HG03354 (cell line): ENCODE results near the gene FUT9.

Source experiments
- ATAC-seq: cut with Tn5 transposase; IDR thresholded peaks from one replicate; pipeline ENCODE4 v1.9.1; 2021; ENCODE audit warnings: mild to moderate bottlenecking; ENCODE audit not compliant: unreplicated experiment, poor library complexity, severe bottlenecking

Gene FUT9

DNA sequence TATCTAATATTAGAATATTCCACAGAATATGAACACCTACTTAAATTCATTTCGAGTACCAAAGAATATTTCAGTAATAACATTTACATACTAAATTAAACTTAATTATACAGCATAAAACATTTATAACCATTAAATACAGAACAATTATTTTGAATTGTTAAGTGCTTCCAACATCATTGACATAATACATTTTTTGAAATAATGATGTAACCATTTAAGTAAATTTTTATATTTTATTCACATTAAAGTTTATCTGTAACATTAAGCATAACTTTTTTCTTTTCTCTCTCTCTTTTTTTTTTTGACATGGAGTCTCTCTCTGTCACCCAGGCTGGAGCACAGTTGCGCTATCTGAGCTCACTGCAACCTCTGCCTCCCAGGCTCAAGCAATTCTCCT is 44.5 kb downstream of the FUT9 start:
- ATAC-seq = no peak

DNA sequence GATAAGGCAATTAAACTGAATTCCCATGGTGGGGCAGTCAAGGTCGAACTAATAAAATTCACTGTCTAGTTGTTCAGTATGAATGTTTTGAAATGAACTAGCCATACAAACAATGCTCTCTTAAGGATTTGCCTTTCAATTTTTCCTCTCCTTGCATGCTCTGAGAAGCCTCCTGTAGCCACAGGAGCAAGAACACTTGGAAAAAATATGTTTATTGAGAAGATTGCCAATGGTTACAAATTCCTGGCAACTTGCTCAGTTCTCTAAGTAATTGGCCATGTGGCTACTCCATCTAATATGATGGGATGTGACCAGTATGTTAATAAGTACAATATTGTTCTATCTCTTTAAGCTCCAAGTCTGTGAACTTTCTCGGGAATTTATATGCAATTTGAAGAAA is 49.4 kb downstream of the FUT9 start:
- ATAC-seq = no peak

DNA sequence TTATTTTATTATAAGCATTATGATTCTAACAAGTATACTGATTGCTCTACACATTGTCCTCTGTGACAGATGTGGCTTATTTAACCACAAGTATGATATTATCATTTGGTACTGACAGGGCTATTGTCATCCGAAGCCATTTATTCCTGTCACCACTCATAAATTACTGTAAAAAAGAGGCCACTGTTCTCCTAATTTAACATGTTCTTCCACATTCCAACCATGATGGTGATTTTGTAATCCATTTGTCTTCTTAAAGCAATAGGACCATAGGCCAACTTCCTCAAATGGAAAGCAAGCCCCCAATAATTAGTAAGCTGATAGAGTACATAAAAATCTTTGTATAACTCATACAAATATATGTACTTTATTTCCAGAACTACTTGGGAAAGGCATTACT is 50.6 kb downstream of the FUT9 start:
- ATAC-seq = no peak

GRCh38 chr6:96073555-96073954 is 57.8 kb downstream of the FUT9 start:
- no peak for ATAC-seq

- ATAC-seq = no peak
Observed at GRCh38 chr6:96074006-96074405, 58.2 kb downstream of the FUT9 start.

GRCh38 chr6:96075826-96076225 is 60.1 kb downstream of the FUT9 start:
- ATAC-seq = no peak

- ATAC-seq = no peak
Observed at GRCh38 chr6:96086745-96087144, 71.0 kb downstream of the FUT9 start.

- ATAC-seq = no peak
Observed at GRCh38 chr6:96089173-96089572, 73.4 kb downstream of the FUT9 start.

DNA sequence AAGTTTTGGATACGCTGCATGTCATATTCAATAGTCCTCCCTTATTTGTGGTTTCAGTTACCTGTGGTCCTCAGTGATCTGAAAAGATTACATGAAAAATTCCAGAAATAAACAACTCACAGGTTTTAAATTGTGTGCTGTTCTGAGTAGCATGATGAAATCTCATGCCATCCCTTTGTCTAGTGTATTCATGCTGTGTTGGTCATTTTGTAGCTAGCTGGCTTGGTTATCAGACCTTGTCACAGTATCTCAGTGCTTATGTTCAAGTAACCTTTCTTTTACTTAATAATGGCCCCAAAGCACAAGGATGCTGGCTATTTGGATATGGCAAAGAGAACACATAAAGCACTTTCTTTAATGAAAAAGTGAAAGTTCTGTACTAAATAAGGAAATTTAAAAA is 78.3 kb downstream of the FUT9 start:
- ATAC-seq = no peak

GRCh38 chr6:96099069-96099468 is 83.3 kb downstream of the FUT9 start:
- no peak for ATAC-seq

DNA sequence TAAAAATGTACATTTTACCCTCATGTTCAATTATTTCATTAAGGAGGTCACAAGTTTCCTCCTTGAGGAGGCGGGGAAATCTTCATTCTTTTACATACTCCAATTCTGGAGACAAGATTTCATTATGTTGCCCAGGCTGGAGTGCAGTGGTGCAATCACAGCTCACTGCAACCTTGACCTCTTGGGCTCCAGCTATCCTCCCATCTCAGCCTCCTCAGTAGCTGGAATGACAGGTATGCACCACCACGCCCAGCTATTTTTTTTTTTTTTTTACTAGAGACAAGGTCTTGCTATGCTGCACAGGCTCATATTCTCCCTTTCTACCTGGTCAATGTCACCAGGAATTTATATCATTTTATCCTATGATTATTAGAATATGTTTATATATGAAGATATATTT is 85.8 kb downstream of the FUT9 start:
- no peak for ATAC-seq

- no peak for ATAC-seq
Observed at GRCh38 chr6:96104910-96105309, 89.1 kb downstream of the FUT9 start.

DNA sequence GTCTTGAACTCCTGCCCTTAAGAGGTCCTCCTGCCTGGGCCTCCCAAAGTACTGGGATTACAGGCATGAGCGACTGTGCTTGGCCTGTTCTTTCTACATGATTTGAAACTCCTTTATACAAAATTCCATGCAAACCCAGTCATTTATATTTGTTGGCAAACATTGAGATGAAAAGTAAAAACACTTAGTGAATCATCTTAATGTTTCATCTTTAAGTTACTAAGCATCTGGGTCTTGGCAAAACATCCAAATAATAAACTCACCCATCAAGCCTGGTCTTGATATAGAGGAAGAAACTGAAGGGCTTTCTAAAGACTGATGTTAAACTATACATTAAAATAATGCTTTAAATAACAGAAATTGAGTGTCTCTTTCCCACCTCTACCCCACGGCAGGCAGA is 95.1 kb downstream of the FUT9 start:
- no peak for ATAC-seq

GRCh38 chr6:96116674-96117073 is 100.9 kb downstream of the FUT9 start:
- ATAC-seq = no peak

GRCh38 chr6:96124778-96125177 is 109.0 kb downstream of the FUT9 start:
- no peak for ATAC-seq

DNA sequence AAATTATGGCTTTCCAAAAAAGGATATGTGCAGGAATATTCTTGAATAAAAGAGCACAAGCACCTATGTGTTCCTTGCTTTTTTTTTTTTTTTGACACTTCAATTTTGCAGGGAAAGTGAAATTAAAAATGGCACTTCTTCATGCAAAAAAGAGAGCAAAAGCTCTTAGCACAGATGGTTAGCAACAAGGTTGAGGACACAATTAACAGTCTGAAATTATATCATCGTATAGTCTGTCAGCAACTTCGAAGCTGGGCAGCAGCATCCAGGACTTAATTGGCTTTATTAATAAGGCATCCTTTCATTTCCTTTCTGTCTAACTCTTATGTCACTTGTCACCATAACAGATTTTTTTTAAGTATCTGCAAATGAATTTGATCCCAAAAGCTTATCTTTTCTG is 122.6 kb downstream of the FUT9 start:
- no peak for ATAC-seq

DNA sequence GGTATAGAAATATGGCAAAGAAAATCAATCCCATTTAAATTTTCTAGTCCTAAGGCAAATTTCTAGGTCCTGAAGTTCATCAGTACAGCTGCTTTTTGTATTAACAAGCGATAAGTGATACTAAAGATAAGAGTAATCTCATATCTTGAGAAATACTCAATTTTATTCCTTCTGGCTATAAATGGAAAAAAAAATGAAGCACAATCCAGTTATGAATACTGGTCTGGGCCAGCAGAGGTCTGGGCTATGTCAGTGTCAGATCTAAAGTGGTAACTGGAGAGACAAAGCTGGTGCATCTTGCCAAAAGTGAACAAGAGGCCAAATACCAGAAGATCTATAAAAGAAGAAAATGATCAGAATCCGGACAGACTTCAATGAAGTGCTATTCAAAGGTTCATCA is 126.4 kb downstream of the FUT9 start:
- no peak for ATAC-seq

GRCh38 chr6:96150431-96150830 is 134.7 kb downstream of the FUT9 start:
- ATAC-seq = no peak

GRCh38 chr6:96151707-96152106 is 135.9 kb downstream of the FUT9 start:
- ATAC-seq = no peak

GRCh38 chr6:96152114-96152708 is 136.4 kb downstream of the FUT9 start:
- ATAC-seq = no peak

GRCh38 chr6:96153775-96154174 is 138.0 kb downstream of the FUT9 start:
- ATAC-seq = no peak

GRCh38 chr6:96156425-96156824 is 140.7 kb downstream of the FUT9 start:
- no peak for ATAC-seq
